T-helper 9 cell (primary cell): ENCODE data around the gene ENAH.
"Not testable (repeated sequence)": the region's sequence is repeated elsewhere in the genome, so short reads cannot be mapped to it uniquely, and the experiment has no call there.

Source experiments
- DNase-seq: peaks from one replicate; pipeline ENCODE4 v3.0.0-alpha.2; 2020
- total RNA-seq, 2 donors: gene quantifications; one replicate each; lab custom pipeline; 2026; lab: John Stamatoyannopoulos, UW

The ENAH gene
- total RNA-seq: 0 to 0.70 reads per million in 2 donors

- peak; percentile 16 for DNase-seq
These were observed at the start of gene ENAH for GRCh38 chr1:225652729-225653462. Gene ENAH, minus strand, starts transcription at chr1:225653123. Its CDS starts 433 bp downstream, at chr1:225652690.

- no peak for DNase-seq
These were observed 48.1 kb upstream of the ENAH start for GRCh38 chr1:225700889-225701465.

- no peak for DNase-seq
These were observed 47.4 kb upstream of the ENAH start for GRCh38 chr1:225700164-225700821.

- DNase-seq: no peak
These were observed 46.4 kb upstream of the ENAH start for GRCh38 chr1:225699336-225699735.

GRCh38 chr1:225698194-225698593, 45.3 kb upstream of the ENAH start:
- DNase-seq: not testable (repeated sequence)

- no peak for DNase-seq
These were observed 44.5 kb upstream of the ENAH start for GRCh38 chr1:225697428-225697827.

- DNase-seq: no peak
These were observed 42.8 kb upstream of the ENAH start for GRCh38 chr1:225695578-225696337.

GRCh38 chr1:225694151-225694603, 41.3 kb upstream of the ENAH start:
- DNase-seq: no peak

GRCh38 chr1:225693697-225694096, 40.8 kb upstream of the ENAH start:
- DNase-seq: not testable (repeated sequence)

- no peak for DNase-seq
These were observed 40.3 kb upstream of the ENAH start for GRCh38 chr1:225693085-225693696.

GRCh38 chr1:225692517-225692879, 39.6 kb upstream of the ENAH start:
- no peak for DNase-seq

GRCh38 chr1:225691861-225692516, 39.1 kb upstream of the ENAH start:
- DNase-seq: no peak

- no peak for DNase-seq
These were observed 38.5 kb upstream of the ENAH start for GRCh38 chr1:225691377-225691776.

GRCh38 chr1:225689882-225690459, 37.0 kb upstream of the ENAH start:
- DNase-seq: no peak

- no peak for DNase-seq
These were observed 35.4 kb upstream of the ENAH start for GRCh38 chr1:225688345-225688744.

- DNase-seq: no peak
These were observed 32.7 kb upstream of the ENAH start for GRCh38 chr1:225685476-225686176.

GRCh38 chr1:225684741-225685140, 31.8 kb upstream of the ENAH start:
- DNase-seq: no peak

GRCh38 chr1:225681231-225681630, 28.3 kb upstream of the ENAH start:
- DNase-seq: no peak

GRCh38 chr1:225678545-225678944, 25.6 kb upstream of the ENAH start:
- no peak for DNase-seq

- DNase-seq: no peak
These were observed 24.6 kb upstream of the ENAH start for GRCh38 chr1:225677350-225678124.
